ENCODE measurements around the gene TRAF6. TPM values are rescaled to one million over a fixed set of nuclear protein-coding genes. Genes with fewer than 3 reads are reported as not detected.
A peak's percentile ranks its signal among the peaks of the same experiment; 100 is the strongest.
"Not testable (repeated sequence)": the region's sequence is repeated elsewhere in the genome, so short reads cannot be mapped to it uniquely, and the experiment has no call there.

The TRAF6 gene
- total RNA-seq, 1 experiment from 2014 or later, result 5.7 TPM

- DNase-seq (ENCODE audit: low spot score), result no peak
Observed at GRCh38 chr11:36493332-36493731, 16.7 kb downstream of the TRAF6 start.

DNA sequence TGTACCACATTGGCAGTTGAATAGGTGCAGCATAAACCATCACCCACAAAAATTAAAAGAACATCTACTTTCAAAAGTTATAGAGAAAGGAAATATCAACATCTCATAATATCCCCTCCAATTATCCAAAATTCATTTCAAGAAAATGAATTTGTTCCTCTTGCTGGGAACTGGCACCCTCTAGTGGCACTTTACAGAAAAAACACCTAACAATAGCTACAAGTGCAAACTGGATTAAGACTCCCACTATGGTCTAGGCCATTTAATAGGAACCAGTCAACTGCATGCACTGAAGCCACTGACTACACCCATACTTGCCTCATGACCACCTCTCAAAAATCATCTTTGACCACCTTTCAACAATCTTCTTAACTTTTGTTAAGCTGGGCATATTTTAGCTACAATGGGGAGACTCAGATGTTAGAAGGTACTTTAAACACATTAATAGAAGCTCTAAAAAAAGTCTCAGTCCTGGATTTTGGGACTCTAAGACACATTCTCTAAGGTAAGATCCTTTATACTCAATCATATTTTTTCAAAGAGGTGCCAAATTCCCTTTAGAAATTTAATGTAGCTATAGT, 17.3 kb downstream of the TRAF6 start:
- peak; percentile 76 for DNase-seq (ENCODE audit: low spot score)

DNA sequence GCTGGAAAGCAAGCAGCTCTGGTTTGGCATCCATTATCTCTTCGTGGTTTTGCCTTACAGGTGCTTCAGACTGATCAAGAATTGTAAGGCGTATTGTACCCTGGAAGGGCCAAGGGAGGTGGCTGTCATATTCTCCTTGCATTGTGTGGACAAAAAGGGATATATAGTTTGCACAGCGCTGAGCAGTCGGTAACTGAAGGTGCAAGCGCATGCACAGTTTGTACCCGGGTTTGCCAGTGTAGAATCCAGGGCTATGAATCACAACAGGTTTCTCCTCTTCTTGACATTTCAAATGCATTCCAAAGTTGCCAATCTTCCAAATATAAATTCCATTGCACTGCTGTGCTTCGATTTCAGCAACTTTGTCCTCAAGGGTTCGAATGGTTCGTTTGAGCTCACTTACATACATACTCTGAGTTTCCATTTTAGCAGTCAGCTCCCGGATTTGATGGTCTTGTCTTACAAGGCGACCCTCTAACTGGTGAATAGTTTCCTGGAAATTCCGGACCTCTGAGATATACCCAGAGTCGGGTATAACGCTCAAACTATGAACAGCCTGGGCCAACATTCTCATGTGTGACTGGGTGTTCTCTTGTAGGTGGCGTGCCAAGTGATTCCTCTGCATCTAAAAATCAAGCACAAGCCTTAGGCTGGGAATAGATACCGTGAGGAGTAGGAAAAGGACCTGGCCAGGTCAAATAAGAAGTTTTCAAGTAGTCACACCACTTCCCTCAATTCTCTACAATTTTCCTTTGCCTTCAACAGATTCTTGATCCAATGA, 19.9 kb downstream of the TRAF6 start:
- no peak for DNase-seq (ENCODE audit: low spot score)

- no peak for DNase-seq (ENCODE audit: low spot score)
Observed at GRCh38 chr11:36488096-36488495, 22.0 kb downstream of the TRAF6 start.

- no peak for DNase-seq (ENCODE audit: low spot score)
Observed at GRCh38 chr11:36487619-36488018, 22.5 kb downstream of the TRAF6 start.

DNA sequence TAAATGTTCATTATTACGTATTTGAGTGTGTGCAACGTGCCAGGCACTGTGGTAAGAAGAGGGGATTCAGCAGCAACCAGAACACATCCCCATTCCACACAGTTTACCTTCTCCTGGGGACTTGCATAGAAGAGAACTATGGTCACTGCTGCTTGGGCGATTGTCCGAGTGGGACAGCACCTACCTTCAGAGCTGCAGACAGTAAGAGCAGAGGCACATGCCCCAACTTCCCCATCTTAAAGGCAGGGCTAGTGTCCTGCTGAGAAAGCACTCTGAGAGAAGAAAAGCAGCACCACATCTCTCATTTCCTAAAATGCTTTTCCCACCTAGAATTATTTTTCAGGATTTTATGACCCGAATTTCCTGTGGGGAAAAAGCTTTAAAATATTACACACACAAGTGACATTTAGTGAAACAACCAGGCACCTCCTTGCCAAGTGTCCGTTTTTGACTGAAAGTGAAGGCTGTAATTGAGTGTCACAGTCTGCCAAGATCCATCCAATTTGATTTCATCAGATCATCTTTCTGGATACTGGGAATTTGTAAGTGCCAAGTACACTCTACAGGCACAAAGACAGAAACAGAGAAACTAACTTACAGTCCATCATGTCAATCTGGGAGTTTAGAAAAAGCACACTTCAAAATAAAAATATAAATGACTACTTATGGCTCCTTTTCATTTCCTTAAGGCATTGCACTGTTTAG, 24.6 kb downstream of the TRAF6 start:
- no peak for DNase-seq (ENCODE audit: low spot score)

DNA sequence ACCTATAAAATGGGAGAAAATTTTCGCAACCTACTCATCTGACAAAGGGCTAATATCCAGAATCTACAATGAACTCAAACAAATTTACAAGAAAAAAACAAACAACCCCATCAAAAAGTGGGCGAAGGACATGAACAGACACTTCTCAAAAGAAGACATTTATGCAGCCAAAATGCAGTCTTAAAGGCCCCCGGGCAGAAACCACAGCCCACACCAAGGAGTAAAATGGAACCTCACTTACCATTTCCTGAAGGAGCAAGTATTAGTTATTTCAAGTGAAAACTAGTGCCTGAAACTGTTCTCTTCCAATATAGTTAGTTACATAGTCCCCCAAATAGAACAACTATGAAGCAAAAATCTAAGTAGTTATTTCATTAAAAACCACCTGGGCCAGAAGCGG, 27.0 kb downstream of the TRAF6 start:
- not testable (repeated sequence) for DNase-seq (ENCODE audit: low spot score)

DNA sequence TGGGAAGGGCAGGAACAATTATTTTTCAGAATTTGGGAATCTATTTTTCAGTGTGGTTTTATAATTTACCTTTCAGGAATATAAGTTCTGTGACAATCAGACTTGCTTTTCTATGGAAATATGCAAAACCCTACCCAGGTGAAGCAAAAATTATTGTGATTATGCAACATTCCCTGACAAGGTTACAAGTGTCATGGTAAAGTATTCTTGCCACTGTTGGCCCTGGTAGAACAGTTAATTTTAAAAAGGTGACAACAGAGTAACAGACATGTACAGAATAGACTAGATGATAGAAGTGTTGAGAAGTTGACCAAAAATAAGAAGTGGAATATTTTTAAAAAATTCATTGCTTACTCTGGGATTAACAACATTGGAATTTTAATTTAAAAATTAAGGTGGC, 29.2 kb downstream of the TRAF6 start:
- DNase-seq (ENCODE audit: low spot score), result no peak

GRCh38 chr11:36478700-36479329, 31.3 kb downstream of the TRAF6 start:
- DNase-seq (ENCODE audit: low spot score), result peak; percentile 75

- no peak for DNase-seq (ENCODE audit: low spot score)
Observed at GRCh38 chr11:36475192-36475591, 34.9 kb downstream of the TRAF6 start.

- DNase-seq (ENCODE audit: low spot score), result no peak
Observed at GRCh38 chr11:36471577-36471976, 38.5 kb downstream of the TRAF6 start.

- DNase-seq (ENCODE audit: low spot score), result no peak
Observed at GRCh38 chr11:36469881-36470802, 39.9 kb downstream of the TRAF6 start.

DNA sequence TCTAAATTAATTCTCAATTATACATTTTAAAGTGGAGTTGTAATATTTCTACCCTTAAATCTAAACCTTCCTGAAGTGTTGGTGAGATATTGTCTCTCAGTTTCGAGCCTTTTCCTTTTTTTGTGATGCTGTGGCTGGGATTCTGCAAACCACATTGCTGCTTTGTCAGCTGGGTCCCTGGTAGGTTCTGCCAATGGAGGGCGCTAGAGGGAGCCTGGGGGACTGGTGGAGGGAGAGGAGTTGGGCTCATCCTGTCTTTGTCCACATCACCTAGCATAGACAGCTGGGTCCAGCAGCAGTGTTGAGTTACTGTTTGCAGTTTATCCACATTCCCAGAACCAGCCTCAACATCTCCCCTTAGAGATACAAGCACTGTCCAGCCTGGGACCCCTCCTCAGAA, 41.0 kb downstream of the TRAF6 start:
- no peak for DNase-seq (ENCODE audit: low spot score)

DNA sequence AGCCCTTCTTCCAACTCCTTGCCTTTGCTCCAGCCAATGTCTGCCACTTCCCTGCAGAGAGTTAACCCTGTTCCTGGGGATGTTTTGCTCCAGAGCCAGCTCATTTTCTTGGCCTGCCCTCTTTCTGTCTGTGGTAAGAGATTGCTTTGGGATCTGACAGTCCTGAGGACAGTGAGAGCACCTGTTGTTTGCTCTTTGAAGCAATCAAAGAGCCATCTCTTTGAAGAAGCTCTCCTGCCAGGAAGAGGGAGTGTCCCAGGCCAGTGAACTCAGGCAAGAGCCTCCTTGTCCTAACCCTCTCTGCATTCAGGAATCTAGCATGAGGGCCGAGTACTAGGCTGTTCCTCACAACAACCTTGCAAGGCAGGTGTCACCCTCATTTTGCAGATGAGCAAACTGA, 42.2 kb downstream of the TRAF6 start:
- DNase-seq (ENCODE audit: low spot score), result no peak

- DNase-seq (ENCODE audit: low spot score), result no peak
Observed at GRCh38 chr11:36467012-36467411, 43.1 kb downstream of the TRAF6 start.

GRCh38 chr11:36465449-36466163, 44.5 kb downstream of the TRAF6 start:
- DNase-seq (ENCODE audit: low spot score), result no peak

- DNase-seq (ENCODE audit: low spot score), result no peak
Observed at GRCh38 chr11:36464720-36465119, 45.4 kb downstream of the TRAF6 start.

- DNase-seq (ENCODE audit: low spot score), result no peak
Observed at GRCh38 chr11:36463781-36464180, 46.3 kb downstream of the TRAF6 start.

DNA sequence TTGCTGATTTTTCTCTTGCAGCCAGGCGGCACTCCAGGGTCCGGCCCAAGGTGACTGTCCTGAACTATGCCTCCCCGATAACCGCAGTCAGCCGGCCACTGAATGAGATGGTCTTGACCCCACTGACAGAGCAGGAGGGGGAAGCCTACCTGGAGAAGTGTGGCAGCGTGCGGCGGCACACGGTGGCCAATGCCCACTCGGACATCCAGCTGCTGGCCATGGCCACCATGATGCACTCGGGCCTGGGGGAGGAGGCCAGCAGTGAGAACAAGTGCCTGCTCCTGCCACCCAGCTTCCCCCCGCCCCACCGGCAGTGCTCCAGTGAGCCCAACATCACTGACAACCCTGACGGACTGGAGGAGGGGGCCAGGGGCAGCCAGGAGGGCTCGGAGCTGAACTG, 47.8 kb downstream of the TRAF6 start:
- no peak for DNase-seq (ENCODE audit: low spot score)

DNA sequence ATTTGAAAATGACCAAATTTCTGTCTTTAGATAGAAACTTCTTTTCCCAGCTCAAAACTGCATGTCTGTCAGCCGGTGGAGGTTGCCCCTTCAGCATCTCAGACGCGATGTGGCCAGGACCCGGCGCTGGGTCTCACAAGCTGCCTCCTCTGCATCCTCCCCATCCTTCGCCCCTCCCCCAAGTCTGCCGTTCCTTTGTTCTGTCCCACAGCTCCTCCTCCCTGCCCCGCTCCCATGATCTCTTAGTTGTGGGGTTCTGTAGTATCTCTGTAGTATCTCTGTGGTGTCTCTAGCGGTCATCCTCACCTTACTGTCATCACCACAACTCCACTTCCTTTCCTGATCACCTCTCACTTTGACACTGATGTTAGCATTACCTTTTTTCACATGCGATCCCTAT, 49.9 kb downstream of the TRAF6 start:
- DNase-seq (ENCODE audit: low spot score), result no peak

DNA sequence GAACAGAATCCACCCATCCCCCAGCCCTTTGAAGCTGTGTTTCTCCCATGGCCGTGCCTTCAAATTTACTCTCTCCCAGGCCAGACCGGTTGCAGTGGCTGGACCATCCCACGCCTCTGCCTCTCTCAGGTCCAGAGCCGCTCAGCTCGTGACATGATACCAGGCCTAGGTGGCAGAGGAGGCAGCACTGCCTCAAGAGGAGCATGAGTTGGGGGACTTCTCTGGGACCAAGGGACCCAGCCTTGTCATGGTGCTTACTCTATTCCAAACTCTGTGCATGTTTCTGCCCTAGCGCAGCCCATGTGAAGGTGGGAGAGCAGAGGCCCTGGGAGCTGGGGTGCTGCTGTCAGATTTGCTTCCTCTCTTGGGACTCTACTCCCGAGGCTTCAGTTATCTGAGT, 51.0 kb downstream of the TRAF6 start:
- DNase-seq (ENCODE audit: low spot score), result no peak
